Fibroblast of lung (primary cell): ENCODE data around the gene ANKS1A. TPM values are rescaled to one million over a fixed set of nuclear protein-coding genes. Genes with fewer than 3 reads are reported as not detected.

Source experiments
- DNase-seq, 2 donors: peaks; one replicate each; pipeline versions ENCODE4 v3.0.0 to v3.0.0-alpha.2; 2010; ENCODE audit warnings: low read depth in 2 of 2
- H2AFZ ChIP-seq: 2 replicates; pipeline ENCODE4 v1.5.1; 2012; ENCODE audit warnings: low read length, control low read depth, inconsistent platforms
- H3K27ac ChIP-seq: 2 replicates; pipeline ENCODE4 v1.5.1; 2011; ENCODE audit warnings: low read length, control low read depth; ENCODE audit not compliant: insufficient read depth
- H3K27me3 ChIP-seq: 2 replicates; pipeline ENCODE4 v1.5.1; 2011; ENCODE audit warnings: mild to moderate bottlenecking, low read length; ENCODE audit not compliant: control insufficient read depth, insufficient read depth
- H3K36me3 ChIP-seq: 2 replicates; pipeline ENCODE4 v1.5.1; 2011; ENCODE audit warnings: low read length; ENCODE audit not compliant: control insufficient read depth, insufficient read depth
- H3K4me1 ChIP-seq: 2 replicates; pipeline ENCODE4 v1.5.1; 2011; ENCODE audit warnings: low read length; ENCODE audit not compliant: control insufficient read depth, insufficient read depth; ENCODE audit errors: extremely low read depth
- H3K4me2 ChIP-seq: 2 replicates; pipeline ENCODE4 v1.5.1; 2011; ENCODE audit warnings: low read length, control low read depth; ENCODE audit not compliant: insufficient read depth; ENCODE audit errors: extremely low read depth
- H3K4me3 ChIP-seq, 4 experiments: fragments of 200-600 bp in 1 of 4; sonication (generic) in 1 of 4; replicated peaks in 1 of 4; 2 replicates each; pipeline ENCODE4 v1.5.1; 2011 to 2016; ENCODE audit warnings: low read length in 4 of 4, low read depth in 3 of 4, mild to moderate bottlenecking in 3 of 4, control low read depth in 2 of 4, inconsistent platforms in 1 of 4, mixed read lengths in 1 of 4; ENCODE audit not compliant: insufficient read depth in 1 of 4; ENCODE audit errors: control extremely low read depth in 1 of 4
- H3K79me2 ChIP-seq: 2 replicates; pipeline ENCODE4 v1.5.1; 2012; ENCODE audit warnings: mild to moderate bottlenecking, low read length, inconsistent platforms; ENCODE audit not compliant: control insufficient read depth, insufficient read depth
- H3K9ac ChIP-seq: 2 replicates; pipeline ENCODE4 v1.5.1; 2011; ENCODE audit warnings: mild to moderate bottlenecking, low read length, control low read depth; ENCODE audit not compliant: insufficient read depth
- H3K9me3 ChIP-seq: 2 replicates; pipeline ENCODE4 v1.5.1; 2012; ENCODE audit warnings: low read depth, low read length; ENCODE audit not compliant: control insufficient read depth, insufficient read depth
- H4K20me1 ChIP-seq: 2 replicates; pipeline ENCODE4 v1.5.1; 2011; ENCODE audit warnings: low read length; ENCODE audit not compliant: control insufficient read depth, insufficient read depth; ENCODE audit errors: extremely low read depth
- CTCF ChIP-seq, 2 donors: IDR thresholded peaks in 1 of 2; conservative IDR thresholded peaks in 1 of 2; 1 replicate in 1 of 2; 2 replicates in 1 of 2; pipeline ENCODE4 v1.5.1; 2011 to 2012; ENCODE audit warnings: low read length in 2 of 2, control low read depth in 1 of 2, inconsistent platforms in 1 of 2, low read depth in 1 of 2, mild to moderate bottlenecking in 1 of 2
- EZH2 ChIP-seq: IDR thresholded peaks from 2 replicates; pipeline ENCODE4 v1.5.1; 2012; ENCODE audit warnings: low read length, control low read depth, mild to moderate bottlenecking; ENCODE audit errors: missing control alignments
- polyA plus RNA-seq, 2 donors: library from polyadenylated mRNA; depleted of rRNA in 1 of 2; stranded (reverse) in 1 of 2; unstranded in 1 of 2; fragments of >200 nt; gene quantifications; 2 replicates each; pipeline ENCODE4 v1.2.1, GENCODE V29; 2011 to 2012; ENCODE audit warnings: missing spikeins in 1 of 2
- total RNA-seq: library from RNA; depleted of rRNA; stranded (reverse); fragments of >200 nt; gene quantifications from 2 replicates; pipeline ENCODE4 v1.2.1, GENCODE V29; 2014

The ANKS1A gene
- total and polyA plus RNA-seq, 2 donors (not counting 1 experiment from before 2014, with no cell fraction given): 3.6 to 7.8 TPM

- no peak for TF ChIP-seq EZH2
- TF ChIP-seq CTCF (conservative IDR thresholded peaks at IDR 0.05 in 1 of 2, IDR thresholded peaks at IDR 0.05 in 1 of 2; ENCODE audit: low read depth in 1 of 2, low read length in 2 of 2): no peak
- Histone ChIP-seq H3K4me2 (no peak overlapping the region), H3K4me1 (no peaks in the 10 kb centered on the region), H2AFZ (no peak overlapping the region), H3K79me2 (peaks cover 10% of the 10 kb centered on the region), H3K9ac (no peak overlapping the region), H3K27ac (no peak overlapping the region), H4K20me1 (no peaks in the 10 kb centered on the region), H3K4me3 (no peak overlapping the region), H3K9me3 (no peaks in the 10 kb centered on the region), H3K27me3 (no peaks in the 10 kb centered on the region), H3K36me3 (no peaks in the 10 kb centered on the region)
- no peak for DNase-seq
Measured at GRCh38 chr6:34891296-34891695, 2.2 kb downstream of the ANKS1A start.

DNA sequence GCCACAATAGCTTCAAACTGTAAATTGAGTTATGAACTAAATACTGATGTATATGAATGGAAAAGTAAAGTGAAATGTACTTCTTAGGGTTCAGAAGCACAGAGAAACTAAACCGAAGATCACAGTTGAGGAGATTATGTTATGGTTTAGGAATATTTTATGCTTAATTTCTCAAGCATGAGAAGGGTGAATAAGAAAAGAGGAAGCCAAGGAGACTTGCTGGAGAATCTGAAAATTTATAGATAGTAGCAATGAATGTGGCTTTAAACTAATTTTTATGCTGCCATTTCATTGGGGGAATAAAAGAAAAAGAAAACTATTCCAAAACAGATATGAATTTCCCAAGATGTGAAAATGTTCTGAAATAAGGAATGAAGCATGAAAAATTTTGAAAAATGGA lies 5.6 kb downstream of the ANKS1A start:
- H3K4me1 ChIP-seq: no peaks in the 10 kb centered on the region
- no peak overlapping the region for H3K4me2 ChIP-seq
- no peaks in the 10 kb centered on the region for H4K20me1 ChIP-seq
- H3K27me3 ChIP-seq: no peaks in the 10 kb centered on the region
- H3K36me3 ChIP-seq: no peaks in the 10 kb centered on the region
- no peak overlapping the region for H2AFZ ChIP-seq
- H3K4me3 ChIP-seq: no peak overlapping the region
- no peak overlapping the region for H3K9ac ChIP-seq
- TF ChIP-seq EZH2: no peak
- TF ChIP-seq CTCF (conservative IDR thresholded peaks at IDR 0.05 in 1 of 2, IDR thresholded peaks at IDR 0.05 in 1 of 2; ENCODE audit: low read depth in 1 of 2, low read length in 2 of 2): no peak
- no peaks in the 10 kb centered on the region for H3K9me3 ChIP-seq
- no peaks in the 10 kb centered on the region for H3K79me2 ChIP-seq
- no peak overlapping the region for H3K27ac ChIP-seq
- no peak for DNase-seq

- Histone ChIP-seq H3K4me3 (no peak overlapping the region), H3K4me2 (no peak overlapping the region), H3K9ac (no peak overlapping the region), H3K27ac (no peak overlapping the region), H3K9me3 (no peaks in the 10 kb centered on the region), H3K4me1 (no peaks in the 10 kb centered on the region), H3K36me3 (no peaks in the 10 kb centered on the region), H4K20me1 (no peaks in the 10 kb centered on the region), H3K27me3 (no peaks in the 10 kb centered on the region), H2AFZ (no peak overlapping the region), H3K79me2 (no peaks in the 10 kb centered on the region)
- no peak for TF ChIP-seq CTCF (conservative IDR thresholded peaks at IDR 0.05 in 1 of 2, IDR thresholded peaks at IDR 0.05 in 1 of 2; ENCODE audit: low read depth in 1 of 2, low read length in 2 of 2)
- no peak for TF ChIP-seq EZH2
- DNase-seq: no peak
Measured at GRCh38 chr6:34897130-34897529, 8.1 kb downstream of the ANKS1A start.
